ENCODE measurements around the gene SORCS3.

DNA sequence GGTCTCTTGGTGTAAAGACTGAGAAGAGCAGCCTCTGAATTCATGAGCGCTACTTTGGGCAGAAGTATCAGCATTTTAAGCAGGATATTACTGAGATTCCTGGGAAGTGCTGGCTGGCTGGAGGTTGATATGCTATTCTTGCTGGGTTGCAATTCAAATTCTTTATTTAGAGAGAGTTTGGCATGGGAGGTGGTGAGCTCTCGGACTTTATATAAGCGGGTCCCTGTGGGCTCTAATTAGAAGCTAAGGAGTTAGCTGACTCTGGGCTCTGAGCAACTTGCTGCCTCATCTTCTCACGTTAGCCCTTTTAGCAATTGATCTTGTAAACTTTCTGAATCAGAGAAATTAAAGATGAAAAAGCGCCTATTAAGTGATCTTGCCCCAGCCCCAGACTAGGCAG lies 430.9 kb downstream of the SORCS3 start:
- TF ChIP-seq, protein P1, sequence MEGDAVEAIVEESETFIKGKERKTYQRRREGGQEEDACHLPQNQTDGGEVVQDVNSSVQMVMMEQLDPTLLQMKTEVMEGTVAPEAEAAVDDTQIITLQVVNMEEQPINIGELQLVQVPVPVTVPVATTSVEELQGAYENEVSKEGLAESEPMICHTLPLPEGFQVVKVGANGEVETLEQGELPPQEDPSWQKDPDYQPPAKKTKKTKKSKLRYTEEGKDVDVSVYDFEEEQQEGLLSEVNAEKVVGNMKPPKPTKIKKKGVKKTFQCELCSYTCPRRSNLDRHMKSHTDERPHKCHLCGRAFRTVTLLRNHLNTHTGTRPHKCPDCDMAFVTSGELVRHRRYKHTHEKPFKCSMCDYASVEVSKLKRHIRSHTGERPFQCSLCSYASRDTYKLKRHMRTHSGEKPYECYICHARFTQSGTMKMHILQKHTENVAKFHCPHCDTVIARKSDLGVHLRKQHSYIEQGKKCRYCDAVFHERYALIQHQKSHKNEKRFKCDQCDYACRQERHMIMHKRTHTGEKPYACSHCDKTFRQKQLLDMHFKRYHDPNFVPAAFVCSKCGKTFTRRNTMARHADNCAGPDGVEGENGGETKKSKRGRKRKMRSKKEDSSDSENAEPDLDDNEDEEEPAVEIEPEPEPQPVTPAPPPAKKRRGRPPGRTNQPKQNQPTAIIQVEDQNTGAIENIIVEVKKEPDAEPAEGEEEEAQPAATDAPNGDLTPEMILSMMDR (IDR thresholded peaks at IDR 0.05): no peak
- TF ChIP-seq POLR2A (IDR thresholded peaks at IDR 0.05): no peak

Measured in lower leg skin (tissue), 3 donors.